Peyer's patch (tissue), 4 donors: ENCODE measurements around the gene CYB561. TPM values are rescaled to one million over a fixed set of nuclear protein-coding genes. Genes with fewer than 3 reads are reported as not detected.
A peak's percentile ranks its signal among the peaks of the same experiment; 100 is the strongest.

Experiments used
- DNase-seq, 3 donors: peaks; one replicate each; pipeline ENCODE4 v3.0.0-alpha.2; 2017 to 2019
- H3K27ac ChIP-seq, 4 donors: fragments of 200-600 bp; sonication (generic); one replicate each; pipeline ENCODE4 v1.5.1; 2016 to 2019
- H3K27me3 ChIP-seq, 2 donors: fragments of 200-600 bp; sonication (generic); one replicate each; pipeline ENCODE4 v1.5.1; 2019
- H3K36me3 ChIP-seq, 3 donors: fragments of 200-600 bp; sonication (generic); one replicate each; pipeline ENCODE4 v1.5.1; 2016 to 2019
- H3K4me1 ChIP-seq, 4 donors: fragments of 200-600 bp; sonication (generic); one replicate each; pipeline ENCODE4 v1.5.1; 2016 to 2019
- H3K4me3 ChIP-seq, 4 donors: fragments of 200-600 bp; sonication (generic); 1 replicate in 3 of 4; 2 replicates in 1 of 4; pipeline ENCODE4 v1.5.1; 2016 to 2019; ENCODE audit warnings: mild to moderate bottlenecking in 1 of 4
- H3K9me3 ChIP-seq, 4 donors: fragments of 200-600 bp; sonication (generic); one replicate each; pipeline ENCODE4 v1.5.1; 2016 to 2019; ENCODE audit warnings: mild to moderate bottlenecking in 1 of 4
- POLR2A ChIP-seq, 2 donors: fragments of 450-650 bp; IDR thresholded peaks; one replicate each; pipeline ENCODE4 v1.5.1; 2017; ENCODE audit warnings: antibody characterized with exemption in 2 of 2, mild to moderate bottlenecking in 2 of 2, moderate library complexity in 2 of 2
- total RNA-seq, 4 donors: library from RNA; depleted of rRNA; stranded (reverse); fragments of >200 nt; gene quantifications; one replicate each; pipeline ENCODE4 v1.1.0, GENCODE V29; 2016
- TF ChIP-seq, protein P1 (sequence below), 6 experiments: fragments of 450-650 bp in 4 of 6; fragments of 200-600 bp in 2 of 6; sonication (generic) in 1 of 6; IDR thresholded peaks; one replicate each; pipeline ENCODE4 v1.5.1; 2017 to 2019; ENCODE audit warnings: antibody characterized with exemption in 6 of 6, mild to moderate bottlenecking in 3 of 6, moderate library complexity in 1 of 6

The CYB561 gene
- total RNA-seq, 4 donors from 2014 or later: 42.9 to 161 (median 98.5) TPM

DNA sequence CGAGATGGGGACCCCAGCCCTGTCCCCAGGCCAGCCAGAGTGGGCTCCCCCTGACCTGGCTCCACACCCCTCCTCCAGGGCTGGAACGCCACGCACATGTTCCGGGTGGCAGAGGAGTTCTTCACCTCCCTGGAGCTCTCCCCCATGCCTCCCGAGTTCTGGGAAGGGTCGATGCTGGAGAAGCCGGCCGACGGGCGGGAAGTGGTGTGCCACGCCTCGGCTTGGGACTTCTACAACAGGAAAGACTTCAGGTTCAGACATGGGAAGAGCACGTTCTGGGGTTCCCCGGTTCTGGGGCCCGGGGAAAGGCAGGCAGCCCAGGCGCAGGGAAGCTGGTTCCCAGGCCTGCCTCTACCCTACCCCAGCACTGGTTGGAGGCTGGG, 35.4 kb upstream of the CYB561 start:
- DNase-seq: no peak
- Histone ChIP-seq H3K27me3 (no peaks in the 10 kb centered on the region), H3K36me3 (peaks cover 0 to 58% (median 0%) of the 10 kb centered on the region in 3 donors), H3K4me1 (peaks cover 0 to 14% (median 6%) of the 10 kb centered on the region in 4 donors), H3K9me3 (no peaks in the 10 kb centered on the region), H3K27ac (no peak overlapping the region), H3K4me3 (no peak overlapping the region)
- TF ChIP-seq, protein P1, sequence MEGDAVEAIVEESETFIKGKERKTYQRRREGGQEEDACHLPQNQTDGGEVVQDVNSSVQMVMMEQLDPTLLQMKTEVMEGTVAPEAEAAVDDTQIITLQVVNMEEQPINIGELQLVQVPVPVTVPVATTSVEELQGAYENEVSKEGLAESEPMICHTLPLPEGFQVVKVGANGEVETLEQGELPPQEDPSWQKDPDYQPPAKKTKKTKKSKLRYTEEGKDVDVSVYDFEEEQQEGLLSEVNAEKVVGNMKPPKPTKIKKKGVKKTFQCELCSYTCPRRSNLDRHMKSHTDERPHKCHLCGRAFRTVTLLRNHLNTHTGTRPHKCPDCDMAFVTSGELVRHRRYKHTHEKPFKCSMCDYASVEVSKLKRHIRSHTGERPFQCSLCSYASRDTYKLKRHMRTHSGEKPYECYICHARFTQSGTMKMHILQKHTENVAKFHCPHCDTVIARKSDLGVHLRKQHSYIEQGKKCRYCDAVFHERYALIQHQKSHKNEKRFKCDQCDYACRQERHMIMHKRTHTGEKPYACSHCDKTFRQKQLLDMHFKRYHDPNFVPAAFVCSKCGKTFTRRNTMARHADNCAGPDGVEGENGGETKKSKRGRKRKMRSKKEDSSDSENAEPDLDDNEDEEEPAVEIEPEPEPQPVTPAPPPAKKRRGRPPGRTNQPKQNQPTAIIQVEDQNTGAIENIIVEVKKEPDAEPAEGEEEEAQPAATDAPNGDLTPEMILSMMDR (IDR thresholded peaks at IDR 0.05): no peak
- TF ChIP-seq POLR2A (IDR thresholded peaks at IDR 0.05): no peak

DNA sequence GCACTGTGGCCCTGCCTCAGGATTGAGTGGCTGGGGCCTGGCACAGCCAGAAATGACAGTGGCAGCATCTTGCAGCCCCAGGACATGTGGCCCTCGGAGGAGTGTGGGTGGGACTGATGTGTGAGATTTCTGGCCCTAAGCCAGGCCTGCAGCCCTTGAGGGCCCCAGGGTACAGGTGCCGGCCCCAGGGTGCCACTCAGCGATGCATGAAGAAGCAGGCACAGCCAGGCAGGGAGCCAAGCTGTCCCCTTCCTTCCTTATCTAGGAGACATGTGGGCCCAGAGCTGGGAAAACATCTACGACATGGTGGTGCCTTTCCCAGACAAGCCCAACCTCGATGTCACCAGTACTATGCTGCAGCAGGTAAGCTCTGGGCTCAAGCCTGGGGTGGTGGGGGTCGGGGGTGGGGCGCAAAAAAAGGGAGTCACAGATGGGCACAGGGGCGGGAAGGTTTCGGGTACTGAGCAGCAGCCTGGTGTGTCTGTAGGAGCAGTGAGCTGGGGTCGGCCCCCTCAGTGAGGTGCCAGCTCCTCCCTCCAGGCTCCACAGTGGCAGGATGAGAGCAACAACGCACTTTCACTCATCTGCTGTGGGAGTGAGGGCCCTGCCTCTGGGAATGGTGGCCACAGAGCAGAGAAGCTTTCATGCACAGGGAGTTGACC, 34.9 kb upstream of the CYB561 start:
- no peak for DNase-seq
- peaks cover 0 to 17% (median 9%) of the 10 kb centered on the region in 4 donors for H3K4me1 ChIP-seq
- TF ChIP-seq POLR2A (IDR thresholded peaks at IDR 0.05): no peak
- TF ChIP-seq, protein P1 (IDR thresholded peaks at IDR 0.05): no peak
- no peak overlapping the region for H3K4me3 ChIP-seq
- H3K27ac ChIP-seq: no peak overlapping the region
- H3K27me3 ChIP-seq: no peaks in the 10 kb centered on the region
- peaks cover 0 to 54% (median 0%) of the 10 kb centered on the region in 3 donors for H3K36me3 ChIP-seq
- no peaks in the 10 kb centered on the region for H3K9me3 ChIP-seq

DNA sequence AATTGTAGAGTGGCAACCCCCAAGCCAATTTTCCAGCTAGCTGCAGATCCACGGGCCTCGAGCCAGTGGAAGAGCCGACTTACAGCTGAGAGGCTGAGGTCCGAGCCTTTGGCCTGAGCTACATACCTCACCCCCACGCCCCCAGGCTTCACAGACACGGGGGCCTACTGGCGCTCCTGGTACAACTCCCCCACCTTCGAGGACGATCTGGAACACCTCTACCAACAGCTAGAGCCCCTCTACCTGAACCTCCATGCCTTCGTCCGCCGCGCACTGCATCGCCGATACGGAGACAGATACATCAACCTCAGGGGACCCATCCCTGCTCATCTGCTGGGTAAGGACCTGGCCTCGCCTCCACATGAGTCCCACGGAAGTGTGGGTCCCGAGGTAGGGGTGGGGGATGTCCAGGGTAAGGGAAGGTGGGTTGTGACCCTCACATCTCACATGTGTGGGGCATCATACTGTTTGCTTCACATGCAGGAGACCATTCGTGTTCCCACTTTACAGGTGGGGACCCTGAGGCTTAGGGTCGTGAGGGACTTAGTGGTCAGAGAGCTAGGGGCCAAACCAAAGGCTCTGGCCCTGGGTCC, 34.2 kb upstream of the CYB561 start:
- DNase-seq: no peak
- H3K27ac ChIP-seq: peak overlapping the region in 1 of 4 donors; percentile 9
- no peaks in the 10 kb centered on the region for H3K27me3 ChIP-seq
- H3K4me1 ChIP-seq: peaks cover 0 to 17% (median 10%) of the 10 kb centered on the region in 4 donors
- TF ChIP-seq, protein P1 (IDR thresholded peaks at IDR 0.05): no peak
- TF ChIP-seq POLR2A (IDR thresholded peaks at IDR 0.05): no peak
- H3K9me3 ChIP-seq: no peaks in the 10 kb centered on the region
- H3K4me3 ChIP-seq: peak overlapping the region in 2 of 4 donors; percentile 12 to 83
- peaks cover 0 to 49% (median 0%) of the 10 kb centered on the region in 3 donors for H3K36me3 ChIP-seq

DNA sequence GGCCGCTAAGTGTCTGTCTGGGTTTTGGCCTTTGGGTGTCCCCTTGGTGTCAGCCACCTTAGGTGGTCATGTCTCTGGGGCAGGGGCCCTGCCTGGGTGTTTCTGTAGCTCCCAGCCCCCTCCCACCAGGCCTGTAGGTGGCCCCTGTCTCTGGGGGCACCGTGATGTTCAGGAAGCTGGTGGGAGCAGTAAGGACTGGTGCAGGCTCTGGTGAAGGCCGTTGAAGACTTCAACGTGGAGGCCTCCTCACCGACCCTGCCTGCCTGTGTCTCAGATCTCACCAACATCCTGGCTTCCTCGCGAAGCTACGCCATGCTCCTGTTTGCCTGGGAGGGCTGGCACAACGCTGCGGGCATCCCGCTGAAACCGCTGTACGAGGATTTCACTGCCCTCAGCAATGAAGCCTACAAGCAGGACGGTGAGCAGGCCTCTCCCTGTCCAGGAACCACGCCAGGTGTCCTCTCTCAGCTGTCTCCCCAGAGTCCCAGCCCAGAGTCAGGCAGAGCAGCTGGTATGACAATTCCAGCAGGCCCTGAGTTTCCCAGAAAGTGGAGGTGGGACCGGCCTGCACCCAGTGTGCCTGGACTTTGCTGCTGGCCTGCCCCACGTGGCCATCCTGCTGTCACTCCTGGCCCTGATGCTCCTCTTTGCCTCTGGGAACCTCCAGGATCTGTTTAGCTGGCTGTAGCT, 33.5 kb upstream of the CYB561 start:
- Histone ChIP-seq H3K9me3 (no peaks in the 10 kb centered on the region), H3K27ac (peak overlapping the region in 1 of 4 donors; percentile 9), H3K36me3 (peaks cover 0 to 42% (median 0%) of the 10 kb centered on the region in 3 donors), H3K4me1 (peaks cover 0 to 18% (median 10%) of the 10 kb centered on the region in 4 donors), H3K27me3 (no peaks in the 10 kb centered on the region), H3K4me3 (peak overlapping the region in 2 of 4 donors; percentile 83 to 93)
- no peak for DNase-seq
- TF ChIP-seq POLR2A (IDR thresholded peaks at IDR 0.05): no peak
- TF ChIP-seq, protein P1 (IDR thresholded peaks at IDR 0.05): no peak

DNA sequence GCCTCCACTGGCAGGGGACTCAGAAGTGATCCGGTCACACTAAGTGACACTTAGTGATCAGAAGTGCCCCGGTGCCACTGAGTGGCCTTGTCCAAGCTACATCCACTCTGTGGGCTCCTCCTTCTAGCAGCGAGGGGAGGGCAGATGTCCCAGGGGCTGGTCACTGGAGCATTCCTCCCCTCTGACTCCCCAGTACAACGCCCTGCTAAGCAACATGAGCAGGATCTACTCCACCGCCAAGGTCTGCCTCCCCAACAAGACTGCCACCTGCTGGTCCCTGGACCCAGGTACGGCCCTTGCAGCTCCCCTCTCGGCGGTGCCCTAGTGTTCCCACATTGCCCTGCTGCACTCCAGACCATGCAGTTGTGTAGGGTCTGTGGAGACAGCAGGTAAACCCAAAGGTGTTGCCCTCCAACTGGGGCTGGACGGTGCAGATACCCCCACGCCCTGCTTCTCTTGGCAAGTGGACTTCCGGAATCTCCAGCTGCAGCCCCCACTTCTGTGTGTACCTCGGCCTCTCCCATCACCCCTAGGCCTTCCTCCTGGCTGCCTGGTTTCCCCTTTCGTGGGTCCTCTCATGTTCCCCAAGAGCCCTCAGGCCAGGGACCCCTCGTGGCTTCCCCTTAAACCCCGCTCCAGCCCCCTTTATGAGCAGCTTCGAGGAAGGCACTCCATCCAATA, 32.8 kb upstream of the CYB561 start:
- peaks cover 0 to 36% (median 0%) of the 10 kb centered on the region in 3 donors for H3K36me3 ChIP-seq
- H3K27me3 ChIP-seq: no peaks in the 10 kb centered on the region
- no peaks in the 10 kb centered on the region for H3K9me3 ChIP-seq
- peak overlapping the region in 2 of 4 donors; percentile 90 to 97 for H3K27ac ChIP-seq
- H3K4me3 ChIP-seq: peak overlapping the region in 2 of 4 donors; percentile 83 to 93
- peak; percentile 64 to 92 (median 90) for DNase-seq
- H3K4me1 ChIP-seq: peaks cover 0 to 22% (median 10%) of the 10 kb centered on the region in 4 donors
- TF ChIP-seq, protein P1 (IDR thresholded peaks at IDR 0.05): peak; percentile 20 to 97 (median 80)
- TF ChIP-seq POLR2A (IDR thresholded peaks at IDR 0.05): peak; percentile 79 to 82
